Activated naive CD4-positive, alpha-beta T cell treated with anti-CD3 and anti-CD28 coated beads, Interleukin-2, amount 50 U/mL, for 72 hours (primary cell): Measurements from ENCODE around the gene LAMA3. TPM values are rescaled to one million over a fixed set of nuclear protein-coding genes. Genes with fewer than 3 reads are reported as not detected.
A peak's percentile ranks its signal among the peaks of the same experiment; 100 is the strongest.

Source experiments
- ATAC-seq, 2 donors: fragments of 150-1000 bp; cut with Tn5 transposase; 2 replicates each; pipeline ENCODE4 v1.10.0; 2021; ENCODE audit warnings: mild to moderate bottlenecking in 2 of 2, moderate library complexity in 2 of 2
- DNase-seq, 2 donors: peaks; one replicate each; pipeline ENCODE4 v3.0.0; 2021 to 2022; ENCODE audit warnings: low spot score in 2 of 2
- H3K27ac Mint-ChIP-seq, 2 donors: one replicate each; pipeline ENCODE4 v1.8.0; 2022; ENCODE audit warnings: mild to moderate bottlenecking in 2 of 2, mixed read lengths in 2 of 2
- H3K36me3 Mint-ChIP-seq, 2 donors: one replicate each; pipeline ENCODE4 v1.8.0; 2022; ENCODE audit warnings: mixed read lengths in 2 of 2
- H3K9me3 Mint-ChIP-seq, 2 donors: one replicate each; pipeline ENCODE4 v1.8.0; 2022; ENCODE audit warnings: mixed read lengths in 2 of 2
- total RNA-seq, 2 donors: library from RNA; stranded (reverse); gene quantifications; one replicate each; pipeline ENCODE4 v1.2.3, GENCODE V29; 2022

Gene LAMA3
- total RNA-seq, 2 donors from 2014 or later: 0.07 to 0.16 TPM

DNA sequence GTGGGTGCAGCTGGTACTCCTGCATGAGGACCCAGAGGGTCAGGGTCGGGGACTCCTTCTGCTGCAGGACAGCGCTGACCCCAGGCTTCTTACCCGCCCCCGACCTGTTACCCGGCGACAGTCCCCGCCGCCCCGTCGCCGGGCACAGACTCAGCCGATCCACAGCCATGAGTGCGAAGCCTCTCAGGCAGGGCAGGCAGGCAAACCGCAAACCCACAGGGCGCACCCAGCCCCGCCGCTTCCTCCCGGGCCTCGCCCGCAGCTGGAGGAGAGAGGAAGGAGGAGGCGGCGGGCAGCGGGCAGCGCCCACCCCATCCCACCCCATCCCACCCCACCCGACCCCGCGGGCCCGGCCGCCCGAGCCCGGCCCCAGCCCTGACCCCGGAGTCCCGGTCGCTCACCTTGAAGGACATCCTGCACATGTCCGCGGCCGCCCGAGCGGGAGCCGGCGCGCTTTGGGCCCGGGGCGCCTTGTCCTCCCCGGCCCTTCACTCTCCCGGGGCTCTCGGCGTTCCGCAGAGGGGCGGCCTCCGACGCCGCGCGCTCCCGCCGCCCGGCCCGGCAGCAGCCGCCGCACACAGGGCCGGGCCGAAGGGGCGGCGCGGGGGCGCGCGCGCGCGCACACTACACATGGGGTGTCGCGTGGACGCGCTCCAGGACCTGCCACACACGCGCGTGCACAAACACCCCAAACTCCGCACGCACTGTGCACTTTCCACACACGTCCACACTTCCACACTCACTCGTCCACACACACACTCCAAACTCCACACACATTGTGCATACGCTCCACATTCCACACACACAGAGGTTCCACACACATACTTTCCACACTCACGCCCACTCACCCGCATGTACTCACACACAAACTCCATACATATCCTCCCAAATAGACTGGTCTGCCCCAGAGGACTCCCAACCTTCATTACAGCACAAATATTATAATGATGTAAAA lies 26.7 kb upstream of the LAMA3 start, which contains the start of gene ANKRD29:
TSS of gene ANKRD29 (minus strand) at position 603 of the 955 bp plus-strand sequence. CDS start at position 422, 181 bp downstream.
- Mint-ChIP-seq H3K9me3 (no peaks in the 10 kb centered on the region), H3K27ac (peak within 1 kb of the TSS in 1 of 2 donors; percentile 10), H3K36me3 (peaks cover 0 to 7% of the 10 kb centered on the region in 2 donors)
- ATAC-seq: peak; percentile 80 to 96
- DNase-seq: peak; percentile 20 to 67

DNA sequence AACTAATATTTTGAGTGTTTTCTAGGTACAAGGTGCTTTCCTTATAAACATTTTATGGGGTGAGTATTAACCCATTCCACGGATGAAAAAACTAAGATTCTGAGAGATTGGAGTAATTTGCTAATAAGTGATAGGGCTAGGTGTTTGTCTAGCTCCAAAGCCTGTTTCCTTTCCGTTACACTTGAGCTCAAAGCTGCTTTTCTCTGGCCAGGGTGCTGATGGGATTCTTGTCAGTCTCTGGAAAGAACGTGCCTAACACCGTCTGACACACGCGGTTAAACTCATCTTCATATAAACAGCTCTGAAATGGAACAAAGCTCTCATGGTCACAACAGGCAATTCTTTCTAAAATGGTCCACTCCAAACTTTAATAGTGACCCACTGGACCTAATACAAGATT lies 24.6 kb upstream of the LAMA3 start:
- Mint-ChIP-seq H3K27ac (no peak overlapping the region), H3K36me3 (peaks cover 0 to 7% of the 10 kb centered on the region in 2 donors), H3K9me3 (no peaks in the 10 kb centered on the region)
- DNase-seq (no peak), ATAC-seq (no peak)

DNA sequence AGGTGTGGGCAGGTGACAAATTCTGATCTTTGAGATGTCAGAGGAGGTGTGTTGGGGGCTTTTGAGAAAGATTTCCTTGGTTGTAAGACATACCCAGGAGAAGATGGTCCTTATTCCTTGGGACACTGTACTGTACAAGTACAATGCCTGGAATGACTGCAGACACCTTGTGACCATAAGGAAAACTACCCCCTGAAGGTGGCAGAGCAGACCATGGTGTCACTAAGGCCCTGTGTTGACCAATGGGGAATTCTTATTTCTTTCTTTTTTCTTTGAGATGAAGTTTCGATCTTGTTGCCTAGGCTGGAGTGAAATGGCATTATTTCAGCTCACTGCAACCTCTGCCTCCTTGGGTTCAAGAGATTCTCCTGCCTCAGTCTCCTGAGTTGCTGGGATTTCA lies 22.1 kb upstream of the LAMA3 start:
- Mint-ChIP-seq H3K27ac (no peak overlapping the region), H3K36me3 (peaks cover 0 to 7% of the 10 kb centered on the region in 2 donors), H3K9me3 (no peaks in the 10 kb centered on the region)
- no peak for DNase-seq
- ATAC-seq: no peak

DNA sequence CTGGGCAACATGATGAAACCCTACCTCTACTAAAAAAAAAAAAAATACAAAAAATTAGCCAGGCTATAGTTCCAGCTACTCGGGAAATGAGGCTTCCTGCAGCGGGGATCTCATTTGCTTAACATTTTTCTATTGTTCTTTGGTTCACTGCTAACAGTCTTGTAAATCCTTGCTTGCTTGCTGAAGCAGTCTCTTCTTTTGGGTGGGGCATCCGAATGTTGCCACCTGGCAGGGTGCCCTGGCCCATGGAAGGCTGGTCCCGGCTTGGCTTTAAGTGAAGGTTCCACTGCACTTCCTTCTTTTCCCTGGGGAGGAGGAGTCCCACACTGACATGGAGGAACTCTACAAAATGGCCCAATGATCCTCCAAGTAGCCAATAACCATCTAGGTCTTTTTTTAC lies 20.5 kb upstream of the LAMA3 start:
- DNase-seq (no peak), ATAC-seq (no peak)
- no peak overlapping the region for H3K27ac Mint-ChIP-seq
- no peaks in the 10 kb centered on the region for H3K36me3 Mint-ChIP-seq
- H3K9me3 Mint-ChIP-seq: no peaks in the 10 kb centered on the region

DNA sequence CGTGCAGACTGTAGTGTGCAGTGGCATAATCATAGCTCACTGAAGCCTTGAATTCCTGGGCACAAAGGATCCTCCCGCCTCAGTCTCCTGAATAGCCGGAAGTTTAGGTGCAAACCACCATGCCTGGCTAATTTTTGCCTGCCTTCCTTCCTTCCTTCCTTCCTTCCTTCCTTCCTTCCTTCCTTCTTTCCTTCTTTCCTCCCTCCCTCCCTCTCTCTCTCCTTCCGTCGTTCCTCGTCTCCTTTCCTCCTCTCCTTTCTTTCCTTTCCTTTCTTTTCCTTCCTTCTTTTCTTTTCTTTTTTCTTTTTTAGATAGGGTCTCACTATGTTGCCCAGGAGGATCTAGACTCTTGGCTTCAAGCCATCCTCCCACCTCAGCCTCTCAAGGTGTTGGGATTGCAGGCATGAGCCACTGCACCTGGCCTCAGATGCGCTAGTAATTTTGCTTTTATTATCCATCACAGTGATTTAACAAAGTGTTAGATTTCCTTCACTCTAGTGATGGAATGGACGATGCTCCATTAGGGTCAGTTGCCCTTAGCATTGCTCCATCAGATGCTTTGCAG lies 20.0 kb upstream of the LAMA3 start:
- Mint-ChIP-seq H3K36me3 (no peaks in the 10 kb centered on the region), H3K9me3 (no peaks in the 10 kb centered on the region), H3K27ac (peak overlapping the region in 1 of 2 donors; percentile 52)
- DNase-seq (no peak), ATAC-seq (no peak)

DNA sequence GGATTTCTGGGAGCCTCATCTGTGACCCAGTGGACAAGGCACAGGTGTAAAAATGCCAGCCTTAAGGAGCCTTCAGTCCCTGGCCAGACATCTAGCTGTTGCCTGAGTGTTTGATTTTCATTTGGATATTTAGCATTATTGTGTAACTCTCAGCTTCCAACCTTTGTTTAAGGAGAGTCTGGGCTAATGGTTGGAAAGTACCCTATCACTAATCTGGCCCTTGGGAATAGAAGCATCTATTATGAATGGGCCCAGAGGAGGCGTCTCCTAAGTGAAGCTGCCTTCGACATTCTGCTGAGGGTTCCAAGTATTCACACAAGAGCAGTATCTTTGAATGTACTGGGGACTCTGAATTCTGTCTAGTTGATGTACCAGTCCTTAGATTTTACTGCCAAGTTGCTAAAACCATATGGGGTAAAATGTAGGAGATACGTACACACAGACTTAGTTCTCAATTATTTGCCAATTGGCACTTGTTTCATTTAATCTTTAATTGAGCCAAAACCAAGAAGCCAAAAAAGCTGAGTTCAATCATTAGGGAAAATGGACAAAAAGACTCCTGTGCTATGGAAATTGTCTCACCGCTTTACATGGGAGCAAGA lies 19.3 kb upstream of the LAMA3 start:
- no peaks in the 10 kb centered on the region for H3K9me3 Mint-ChIP-seq
- peak overlapping the region in 1 of 2 donors; percentile 52 for H3K27ac Mint-ChIP-seq
- DNase-seq (no peak), ATAC-seq (no peak)
- no peaks in the 10 kb centered on the region for H3K36me3 Mint-ChIP-seq

DNA sequence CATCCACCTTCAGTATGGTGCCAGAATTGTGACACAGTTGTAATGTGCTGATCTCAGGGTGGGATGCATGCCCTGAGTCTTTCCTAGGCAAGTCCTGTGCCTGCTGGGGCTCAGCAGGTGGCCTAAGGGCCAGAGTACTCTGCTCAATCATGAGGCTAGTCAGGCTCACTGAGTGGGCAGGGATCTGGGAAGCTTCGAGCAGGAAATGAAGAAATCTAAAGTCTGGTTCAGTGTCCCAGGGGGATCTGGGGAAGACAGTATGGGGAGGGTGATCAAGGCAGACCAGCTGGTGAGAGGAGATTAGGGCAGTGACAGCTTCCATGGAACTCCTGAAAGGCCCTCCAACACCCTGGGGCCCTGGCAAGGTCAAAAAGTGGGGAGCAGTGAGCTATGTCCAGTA lies 17.7 kb upstream of the LAMA3 start:
- no peaks in the 10 kb centered on the region for H3K9me3 Mint-ChIP-seq
- ATAC-seq: no peak

DNA sequence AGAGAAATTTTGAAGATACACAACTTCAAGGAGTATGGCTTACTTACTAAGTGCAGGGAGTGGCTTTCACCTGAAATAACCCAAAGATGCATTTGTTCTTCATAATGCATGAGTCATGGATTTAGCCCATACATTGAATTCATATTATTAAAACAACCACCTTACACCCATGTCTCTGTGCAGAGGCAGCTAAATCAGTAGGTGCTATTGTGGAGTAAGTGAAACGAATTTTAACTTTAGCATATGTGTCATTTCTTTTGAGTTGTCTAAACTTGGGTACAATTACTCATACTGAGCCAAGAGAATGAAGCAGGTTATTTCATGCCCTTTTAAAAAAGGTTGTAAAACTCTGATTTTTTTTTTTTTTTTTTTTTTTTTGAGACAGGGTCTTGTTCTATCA lies 15.5 kb upstream of the LAMA3 start:
- ATAC-seq (peak; percentile 90 to 98), DNase-seq (no peak)
- no peaks in the 10 kb centered on the region for H3K36me3 Mint-ChIP-seq
- no peak overlapping the region for H3K27ac Mint-ChIP-seq
- no peaks in the 10 kb centered on the region for H3K9me3 Mint-ChIP-seq

More for the DNA sequence above, 17.7 kb upstream of the LAMA3 start:
- no peaks in the 10 kb centered on the region for H3K36me3 Mint-ChIP-seq
- DNase-seq: no peak
- peak overlapping the region in 1 of 2 donors; percentile 20 for H3K27ac Mint-ChIP-seq

DNA sequence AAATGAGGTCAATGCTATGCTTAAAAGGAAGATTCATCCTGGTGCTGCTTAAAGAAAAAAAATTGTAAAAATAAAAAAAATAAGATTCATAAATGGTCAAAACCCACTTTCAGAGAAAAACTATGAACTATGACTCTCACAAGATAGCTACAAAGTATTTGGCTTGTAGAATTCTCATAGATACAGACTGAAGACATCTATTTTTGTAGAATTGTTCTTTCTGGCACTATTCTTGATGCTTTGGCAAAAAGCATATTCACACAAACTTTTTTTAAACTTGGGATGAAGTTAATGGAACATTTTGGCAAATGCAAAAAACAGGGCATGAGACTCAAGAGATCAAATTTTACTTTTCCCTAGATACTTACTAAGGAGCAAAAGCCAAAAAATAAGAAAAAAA lies 14.0 kb upstream of the LAMA3 start:
- DNase-seq (no peak), ATAC-seq (no peak)
- Mint-ChIP-seq H3K27ac (no peak overlapping the region), H3K9me3 (peaks cover 0 to 7% of the 10 kb centered on the region in 2 donors), H3K36me3 (no peaks in the 10 kb centered on the region)

DNA sequence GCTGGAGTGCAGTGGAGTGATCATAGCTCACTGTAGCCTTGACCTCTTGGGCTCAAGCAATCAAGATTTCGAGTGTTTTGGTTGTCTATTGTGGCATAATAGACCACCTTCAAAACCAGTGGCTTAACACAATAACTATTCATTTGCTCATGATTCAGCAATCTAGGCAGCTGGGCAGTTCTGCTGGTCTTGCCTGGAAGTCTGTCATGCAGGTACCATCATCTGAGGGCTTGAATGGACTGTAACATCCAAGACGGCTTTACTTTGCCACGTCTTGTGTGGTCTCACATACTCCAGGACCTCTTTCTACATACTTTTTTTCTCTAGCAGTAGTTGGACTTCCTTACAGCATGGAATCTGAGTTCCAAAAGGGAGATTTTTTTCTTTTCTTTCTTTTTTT lies 13.4 kb upstream of the LAMA3 start:
- H3K36me3 Mint-ChIP-seq: no peaks in the 10 kb centered on the region
- ATAC-seq: no peak
- peaks cover 0 to 7% of the 10 kb centered on the region in 2 donors for H3K9me3 Mint-ChIP-seq
- no peak for DNase-seq
- no peak overlapping the region for H3K27ac Mint-ChIP-seq

DNA sequence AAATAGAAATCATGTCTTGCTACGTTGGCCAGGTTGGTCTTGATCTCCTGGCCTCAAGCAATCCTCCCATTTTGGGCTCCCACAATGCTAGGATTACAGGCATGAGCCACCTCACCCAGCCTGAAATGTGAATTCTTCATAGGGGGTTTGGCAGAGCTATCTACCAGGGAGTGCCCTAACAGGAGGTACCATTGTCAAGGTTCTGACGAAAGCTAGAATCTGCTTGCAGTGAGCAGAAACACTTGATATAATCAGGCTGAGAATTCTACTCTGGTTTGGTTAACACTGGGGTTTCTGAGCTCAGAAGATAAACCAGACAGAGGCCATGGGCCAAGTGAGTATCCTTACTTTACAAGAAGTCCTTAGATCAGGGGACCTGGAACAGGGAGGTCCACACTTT lies 7.2 kb upstream of the LAMA3 start:
- no peak overlapping the region for H3K27ac Mint-ChIP-seq
- no peak for DNase-seq
- H3K36me3 Mint-ChIP-seq: no peaks in the 10 kb centered on the region
- ATAC-seq: no peak
- peaks cover 0 to 7% of the 10 kb centered on the region in 2 donors for H3K9me3 Mint-ChIP-seq

DNA sequence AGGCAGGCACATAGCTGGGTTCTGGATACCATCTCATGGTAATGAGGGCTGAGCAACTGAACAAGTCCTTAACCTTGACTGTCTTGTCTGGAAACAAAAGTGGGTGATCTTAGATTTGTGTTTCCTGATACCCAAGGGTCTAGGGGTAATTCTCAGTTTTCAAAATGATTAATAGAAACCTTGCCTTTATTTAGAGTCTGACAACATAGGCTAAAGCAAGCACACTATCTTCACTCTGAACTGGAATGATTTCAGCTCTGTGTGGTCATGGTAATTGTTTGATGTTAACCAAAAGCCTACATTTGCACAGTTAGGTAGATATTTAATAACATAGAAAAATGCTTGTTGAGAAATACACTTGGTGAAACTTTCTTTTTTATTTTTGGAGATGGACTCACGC lies 6.8 kb upstream of the LAMA3 start:
- DNase-seq (no peak), ATAC-seq (peak in 1 of 2 donors; percentile 47)
- Mint-ChIP-seq H3K9me3 (peaks cover 0 to 7% of the 10 kb centered on the region in 2 donors), H3K36me3 (no peaks in the 10 kb centered on the region), H3K27ac (no peak overlapping the region)

DNA sequence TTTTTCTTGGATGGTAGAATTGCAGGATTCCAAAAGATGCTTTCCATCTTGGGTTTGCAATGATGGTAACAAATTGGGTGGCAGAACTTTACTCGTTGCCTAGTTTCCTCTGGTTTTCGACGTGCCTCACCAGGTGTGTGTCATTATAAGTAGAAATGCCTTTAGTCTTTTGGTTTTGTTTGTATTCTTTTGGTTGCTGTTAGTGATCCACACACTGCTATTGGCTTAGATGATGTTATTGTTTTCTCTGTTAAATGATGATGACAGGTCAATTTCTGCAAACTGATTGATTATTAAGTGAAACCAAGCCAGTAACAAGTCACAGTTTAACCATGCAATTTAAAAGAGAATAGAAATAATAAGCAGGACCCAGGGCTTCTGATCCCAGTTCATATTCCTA lies 6.1 kb upstream of the LAMA3 start:
- no peak for ATAC-seq
- H3K36me3 Mint-ChIP-seq: no peaks in the 10 kb centered on the region
- H3K9me3 Mint-ChIP-seq: peaks cover 0 to 7% of the 10 kb centered on the region in 2 donors
- no peak for DNase-seq
- H3K27ac Mint-ChIP-seq: no peak overlapping the region

DNA sequence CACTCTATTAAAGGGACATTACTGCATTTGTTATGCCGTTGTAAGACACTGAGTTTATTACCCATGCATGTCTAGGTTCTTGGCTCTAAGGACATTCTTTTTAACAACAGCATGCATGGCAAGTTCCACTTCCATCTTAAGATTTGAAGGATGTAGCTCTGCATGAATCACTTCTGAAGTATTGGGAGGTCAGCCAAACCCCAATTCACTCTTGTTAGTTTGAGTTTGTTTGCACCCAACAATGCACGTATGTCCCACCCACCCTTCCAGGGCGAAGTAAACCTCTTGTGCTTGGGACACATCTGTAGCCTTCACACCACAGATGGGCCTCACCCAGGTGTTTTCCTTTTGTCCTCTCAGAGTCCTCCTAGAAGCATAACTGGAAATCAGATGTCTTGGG lies 5.6 kb upstream of the LAMA3 start:
- Mint-ChIP-seq H3K9me3 (peaks cover 0 to 7% of the 10 kb centered on the region in 2 donors), H3K36me3 (no peaks in the 10 kb centered on the region), H3K27ac (no peak overlapping the region)
- ATAC-seq (no peak), DNase-seq (no peak)

DNA sequence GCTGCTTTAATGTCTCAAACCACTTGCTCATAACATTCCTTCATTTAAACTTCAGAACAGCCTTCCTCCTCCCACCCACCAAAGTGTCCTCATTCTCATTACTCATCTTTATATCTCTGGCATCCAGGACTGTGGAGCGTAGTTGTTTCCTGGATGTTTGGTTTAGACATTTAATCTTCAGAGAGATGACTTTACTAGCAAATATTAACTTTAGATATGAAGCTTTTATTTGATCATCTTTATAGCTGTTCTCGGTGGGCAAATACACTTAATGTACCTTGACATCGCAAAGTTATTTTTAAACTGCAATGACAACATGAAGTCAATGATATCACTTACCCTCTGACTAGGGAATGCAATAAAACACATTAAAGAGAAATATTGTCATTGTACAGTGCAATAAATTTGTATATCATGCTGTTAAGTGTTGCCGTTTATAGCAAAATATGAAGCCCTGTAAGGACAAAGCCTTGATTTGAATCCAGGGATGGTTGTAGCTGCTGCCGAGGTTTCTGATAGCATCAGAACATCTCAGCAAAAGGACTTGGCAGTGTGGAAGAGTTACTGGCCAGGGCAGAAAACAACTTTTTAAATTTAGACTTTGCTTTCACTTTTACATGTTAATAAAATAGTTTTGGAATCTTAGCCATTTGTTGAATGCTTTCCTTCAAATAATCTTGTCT lies 4.6 kb upstream of the LAMA3 start:
- Mint-ChIP-seq H3K36me3 (no peaks in the 10 kb centered on the region), H3K27ac (no peak overlapping the region), H3K9me3 (no peaks in the 10 kb centered on the region)
- ATAC-seq (no peak), DNase-seq (no peak)

DNA sequence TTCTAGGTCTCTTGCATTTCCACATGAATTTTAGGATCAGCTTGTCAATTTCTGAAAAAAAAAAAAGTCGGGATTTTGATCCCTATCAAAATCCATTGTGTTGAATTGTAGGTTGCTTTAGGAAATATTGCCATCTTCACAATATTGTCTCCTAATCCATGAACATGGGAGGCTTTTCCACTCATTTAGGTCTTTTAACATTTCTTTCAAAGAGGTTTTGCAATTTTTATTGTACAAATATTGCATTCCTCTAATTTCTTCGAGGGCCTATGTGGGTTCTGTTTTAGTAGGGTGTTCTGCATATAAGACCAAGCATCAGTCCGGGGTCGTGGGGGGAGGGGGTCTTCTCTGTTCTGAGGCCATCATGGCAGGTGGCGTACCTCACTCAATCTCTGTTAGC lies 725 bp upstream of the LAMA3 start:
- Mint-ChIP-seq H3K9me3 (no peaks in the 10 kb centered on the region), H3K27ac (no peak overlapping the region), H3K36me3 (no peaks in the 10 kb centered on the region)
- DNase-seq (no peak), ATAC-seq (no peak)
